HG03354 (cell line): Measurements from ENCODE around the gene FAF1.
"Not testable (repeated sequence)": the region's sequence is repeated elsewhere in the genome, so short reads cannot be mapped to it uniquely, and the experiment has no call there.

Experiments
- ATAC-seq: cut with Tn5 transposase; IDR thresholded peaks from one replicate; pipeline ENCODE4 v1.9.1; 2021; ENCODE audit warnings: mild to moderate bottlenecking; ENCODE audit not compliant: unreplicated experiment, poor library complexity, severe bottlenecking

The FAF1 gene

GRCh38 chr1:50920409-50920808, 39.7 kb downstream of the FAF1 start:
- ATAC-seq = no peak

- no peak for ATAC-seq
Observed at GRCh38 chr1:50917138-50918137, 42.6 kb downstream of the FAF1 start.

- ATAC-seq = no peak
Observed at GRCh38 chr1:50915621-50916020, 44.4 kb downstream of the FAF1 start.

GRCh38 chr1:50913954-50914353, 46.1 kb downstream of the FAF1 start:
- ATAC-seq = no peak

GRCh38 chr1:50910356-50910755, 49.7 kb downstream of the FAF1 start:
- not testable (repeated sequence) for ATAC-seq

GRCh38 chr1:50907610-50908009, 52.5 kb downstream of the FAF1 start:
- not testable (repeated sequence) for ATAC-seq

GRCh38 chr1:50906050-50906449, 54.0 kb downstream of the FAF1 start:
- ATAC-seq = not testable (repeated sequence)

GRCh38 chr1:50902419-50902818, 57.6 kb downstream of the FAF1 start:
- ATAC-seq = no peak

GRCh38 chr1:50901872-50902271, 58.2 kb downstream of the FAF1 start:
- ATAC-seq = no peak

GRCh38 chr1:50898773-50899172, 61.3 kb downstream of the FAF1 start:
- ATAC-seq = no peak

GRCh38 chr1:50894340-50894739, 65.7 kb downstream of the FAF1 start:
- ATAC-seq = no peak

- no peak for ATAC-seq
Observed at GRCh38 chr1:50893466-50893865, 66.6 kb downstream of the FAF1 start.

- ATAC-seq = not testable (repeated sequence)
Observed at GRCh38 chr1:50887555-50887954, 72.5 kb downstream of the FAF1 start.

GRCh38 chr1:50880373-50880772, 79.7 kb downstream of the FAF1 start:
- ATAC-seq = no peak

- no peak for ATAC-seq
Observed at GRCh38 chr1:50879137-50879536, 80.9 kb downstream of the FAF1 start.

GRCh38 chr1:50878434-50878833, 81.6 kb downstream of the FAF1 start:
- no peak for ATAC-seq

GRCh38 chr1:50877641-50878040, 82.4 kb downstream of the FAF1 start:
- ATAC-seq = no peak

GRCh38 chr1:50873458-50874187, 86.4 kb downstream of the FAF1 start:
- ATAC-seq = peak; percentile 98

GRCh38 chr1:50864845-50865244, 95.2 kb downstream of the FAF1 start:
- ATAC-seq = not testable (repeated sequence)

- ATAC-seq = no peak
Observed at GRCh38 chr1:50861772-50862171, 98.3 kb downstream of the FAF1 start.

- ATAC-seq = no peak
Observed at GRCh38 chr1:50860702-50861101, 99.4 kb downstream of the FAF1 start.
